Suppressor macrophage (primary cell): ENCODE measurements around the gene HACD1.

Experiments
- DNase-seq, 4 experiments: peaks; one replicate each; pipeline ENCODE4 v3.0.0-alpha.2; 2020 to 2022

HACD1 gene

DNA sequence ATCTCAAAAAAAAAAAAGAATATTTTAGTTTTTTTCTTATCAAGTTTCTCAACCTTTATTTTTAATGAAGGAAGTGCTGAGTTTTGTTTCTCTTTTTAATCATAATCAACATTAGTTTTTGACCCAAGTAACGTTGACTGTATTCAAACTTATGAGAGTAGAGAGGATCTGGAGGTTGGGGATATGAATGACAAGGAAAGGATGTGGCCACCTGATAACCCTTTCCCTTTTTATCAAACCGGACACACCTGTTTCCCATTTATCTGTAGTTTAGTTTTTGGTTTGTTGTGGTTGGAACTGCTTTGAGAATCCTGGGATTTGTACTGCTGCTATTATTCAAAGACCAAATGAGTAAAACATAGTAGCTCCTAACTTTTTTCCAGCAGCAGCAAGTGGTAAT is 38.6 kb downstream of the HACD1 start:
- DNase-seq: no peak

GRCh38 chr10:17576768-17577167 is 40.4 kb downstream of the HACD1 start:
- DNase-seq: no peak

DNA sequence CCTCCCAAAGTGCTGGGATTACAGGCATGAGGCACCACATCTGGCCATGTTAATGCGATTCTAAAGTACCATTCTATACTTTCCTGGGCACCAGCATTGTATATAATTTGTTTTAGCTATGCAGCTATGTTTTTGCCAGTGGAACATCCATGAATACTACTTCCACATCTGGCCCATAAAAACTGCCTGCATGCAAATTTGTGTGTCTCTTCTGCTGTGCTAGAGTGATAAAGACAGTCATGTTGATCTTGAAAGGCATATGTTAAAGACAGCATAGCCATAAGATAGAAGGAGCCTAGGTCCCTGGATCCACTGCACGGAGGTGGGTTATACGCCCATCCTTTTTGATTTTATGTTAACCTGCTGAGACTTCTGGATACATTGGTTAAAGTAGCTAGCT is 52.3 kb downstream of the HACD1 start:
- no peak for DNase-seq

- no peak for DNase-seq
Measured at GRCh38 chr10:17563452-17563851, 53.7 kb downstream of the HACD1 start.

GRCh38 chr10:17562614-17563013 is 54.6 kb downstream of the HACD1 start:
- peak in 2 of 4 experiments; percentile 11 to 34 for DNase-seq

GRCh38 chr10:17561111-17561510 is 56.1 kb downstream of the HACD1 start:
- DNase-seq: no peak

GRCh38 chr10:17557459-17557858 is 59.7 kb downstream of the HACD1 start:
- DNase-seq: no peak

DNA sequence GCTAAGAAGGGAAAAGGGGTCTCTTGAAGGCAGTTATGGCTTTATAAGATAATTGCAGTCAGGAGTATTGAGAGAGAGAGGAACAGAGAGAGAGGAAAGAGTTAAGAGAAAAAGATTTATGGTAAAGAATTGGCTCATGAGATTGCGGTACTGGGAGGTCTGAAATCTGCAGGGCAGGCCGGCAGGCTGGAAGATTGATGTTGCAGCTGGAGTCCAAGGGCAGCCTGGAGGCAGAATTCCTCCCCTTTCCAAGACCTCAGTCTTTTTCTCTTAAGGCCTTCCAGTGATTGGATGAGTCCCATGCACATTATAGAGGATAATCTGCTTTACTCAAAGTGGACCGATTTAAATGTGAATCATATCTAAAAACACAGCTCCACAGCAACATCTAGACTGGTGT is 68.4 kb downstream of the HACD1 start:
- DNase-seq: no peak

- DNase-seq: peak in 2 of 4 experiments; percentile 10 to 31
Measured at GRCh38 chr10:17548162-17548561, 69.0 kb downstream of the HACD1 start.

GRCh38 chr10:17547060-17547459 is 70.1 kb downstream of the HACD1 start:
- peak in 2 of 4 experiments; percentile 20 to 27 for DNase-seq

DNA sequence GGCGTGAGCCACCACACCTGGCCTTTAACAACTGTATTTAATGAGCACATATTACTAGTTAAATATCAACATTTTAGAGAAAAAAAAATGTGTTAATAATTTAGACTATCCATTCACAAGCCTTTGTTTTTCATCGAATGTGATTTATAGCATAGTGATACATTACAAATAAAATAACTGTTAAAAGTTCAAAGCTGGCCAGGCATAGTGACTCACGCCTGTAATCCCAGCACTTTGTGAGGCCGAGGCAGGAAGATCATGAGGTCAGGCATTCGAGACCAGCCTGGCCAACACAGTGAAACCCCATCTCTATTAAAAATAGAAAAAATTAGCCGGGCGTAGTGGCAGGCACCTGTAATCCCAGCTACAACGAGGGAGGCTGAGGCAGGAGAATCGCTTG is 72.7 kb downstream of the HACD1 start:
- DNase-seq: no peak
